ENCODE results near the gene TMEM132C. TPM values are rescaled to one million over a fixed set of nuclear protein-coding genes. Genes with fewer than 3 reads are reported as not detected.
A peak's percentile ranks its signal among the peaks of the same experiment; 100 is the strongest.

Gene TMEM132C
- total and polyA plus RNA-seq, 9 donors: 1.6 to 38.4 (median 9.4) TPM

DNA sequence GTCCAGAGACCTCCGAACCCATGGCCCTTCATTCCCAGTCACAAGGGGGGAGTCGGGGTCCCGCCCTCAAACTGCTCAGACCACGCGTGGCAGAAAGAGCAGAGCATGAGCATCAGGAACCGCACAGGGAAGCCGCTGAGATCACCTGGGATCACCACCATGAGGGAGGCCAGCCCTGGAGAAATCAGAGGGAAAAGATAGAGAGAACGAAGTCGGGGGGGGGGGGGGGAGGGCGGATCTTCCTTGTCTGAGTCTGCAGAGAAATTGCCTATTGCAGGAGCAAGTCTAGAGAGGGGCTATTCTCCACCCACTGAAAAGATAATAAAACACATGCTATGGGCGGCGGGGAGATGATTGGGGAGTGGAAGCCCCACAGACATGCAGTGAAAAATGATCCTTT lies 884 bp upstream of the TMEM132C start:
- 14 to 16% (median 15%) methylated on average over 12 of the region's 12 CpGs for WGBS, 3 donors
- no peaks in the 10 kb centered on the region for H3K4me1 ChIP-seq (ENCODE audit: insufficient read depth)
- TF ChIP-seq, protein P1, sequence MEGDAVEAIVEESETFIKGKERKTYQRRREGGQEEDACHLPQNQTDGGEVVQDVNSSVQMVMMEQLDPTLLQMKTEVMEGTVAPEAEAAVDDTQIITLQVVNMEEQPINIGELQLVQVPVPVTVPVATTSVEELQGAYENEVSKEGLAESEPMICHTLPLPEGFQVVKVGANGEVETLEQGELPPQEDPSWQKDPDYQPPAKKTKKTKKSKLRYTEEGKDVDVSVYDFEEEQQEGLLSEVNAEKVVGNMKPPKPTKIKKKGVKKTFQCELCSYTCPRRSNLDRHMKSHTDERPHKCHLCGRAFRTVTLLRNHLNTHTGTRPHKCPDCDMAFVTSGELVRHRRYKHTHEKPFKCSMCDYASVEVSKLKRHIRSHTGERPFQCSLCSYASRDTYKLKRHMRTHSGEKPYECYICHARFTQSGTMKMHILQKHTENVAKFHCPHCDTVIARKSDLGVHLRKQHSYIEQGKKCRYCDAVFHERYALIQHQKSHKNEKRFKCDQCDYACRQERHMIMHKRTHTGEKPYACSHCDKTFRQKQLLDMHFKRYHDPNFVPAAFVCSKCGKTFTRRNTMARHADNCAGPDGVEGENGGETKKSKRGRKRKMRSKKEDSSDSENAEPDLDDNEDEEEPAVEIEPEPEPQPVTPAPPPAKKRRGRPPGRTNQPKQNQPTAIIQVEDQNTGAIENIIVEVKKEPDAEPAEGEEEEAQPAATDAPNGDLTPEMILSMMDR (IDR thresholded peaks at IDR 0.05): no peak
- TF ChIP-seq EP300 (IDR thresholded peaks at IDR 0.05) (no peak), POLR2A (IDR thresholded peaks at IDR 0.05) (no peak)
- no peaks in the 10 kb centered on the region for H3K9me3 ChIP-seq
- intact Hi-C loops (cut with DNase I): loop anchor here in 3 of 4 donors (5.0 to 10.0 kb wide), 3 partner anchors 99 to 121 kb away; no protein-coding TSS in a partner anchor
- DNase-seq: peak in 1 of 5 donors; percentile 38
- no peaks in the 10 kb centered on the region for H3K36me3 ChIP-seq
- H3K27me3 ChIP-seq: no peaks in the 10 kb centered on the region
- H3K27ac ChIP-seq: no peak overlapping the region
- no peak overlapping the region for H3K4me3 ChIP-seq

DNA sequence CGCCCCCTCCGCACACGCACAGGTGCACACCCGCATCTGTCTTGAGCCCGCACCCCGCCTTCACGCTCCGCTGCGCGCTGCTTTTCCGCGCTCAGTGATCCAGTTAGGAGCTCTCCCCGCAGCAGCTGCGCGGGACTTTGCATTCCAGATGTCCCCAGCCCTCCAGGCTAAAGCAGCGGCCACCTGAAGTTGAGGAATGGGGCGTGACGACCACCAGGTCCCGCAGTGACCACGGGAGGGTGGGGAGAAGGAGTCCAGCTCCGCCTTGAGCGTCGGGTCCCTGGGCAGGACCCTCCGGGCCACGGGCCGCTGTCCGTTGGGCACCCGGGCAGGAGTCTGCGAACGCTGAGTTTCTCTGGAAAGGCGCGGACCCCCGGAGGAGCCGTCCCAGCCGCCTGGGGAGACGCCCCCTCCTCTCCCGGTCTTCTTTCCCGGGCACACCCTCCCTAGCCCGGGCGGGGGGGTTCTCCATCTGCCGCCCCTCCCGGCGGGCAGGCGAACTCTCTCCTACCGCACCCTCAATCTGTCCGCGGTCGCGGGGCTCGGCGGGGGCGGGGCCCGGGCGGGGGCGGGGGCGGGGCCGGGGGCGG lies 334 bp upstream of the TMEM132C start:
- Histone ChIP-seq H3K4me3 (peak overlapping the region; percentile 42), H3K9me3 (no peaks in the 10 kb centered on the region), H3K27ac (no peak overlapping the region), H3K36me3 (no peaks in the 10 kb centered on the region), H3K27me3 (no peaks in the 10 kb centered on the region), H3K4me1 (ENCODE audit: insufficient read depth) (no peaks in the 10 kb centered on the region)
- WGBS, 3 donors: 0 to 2% (median 0%) methylated on average over 45 to 58 of the region's 58 CpGs
- DNase-seq: peak in 3 of 5 donors; percentile 17 to 47 (median 20)
- intact Hi-C loops (cut with DNase I): loop anchor here in 3 of 4 donors (5.0 to 10.0 kb wide), 3 partner anchors 98 to 121 kb away; no protein-coding TSS in a partner anchor
- TF ChIP-seq, protein P1 (IDR thresholded peaks at IDR 0.05): no peak
- no peak for TF ChIP-seq POLR2A (IDR thresholded peaks at IDR 0.05)
- TF ChIP-seq EP300 (IDR thresholded peaks at IDR 0.05): no peak

DNA sequence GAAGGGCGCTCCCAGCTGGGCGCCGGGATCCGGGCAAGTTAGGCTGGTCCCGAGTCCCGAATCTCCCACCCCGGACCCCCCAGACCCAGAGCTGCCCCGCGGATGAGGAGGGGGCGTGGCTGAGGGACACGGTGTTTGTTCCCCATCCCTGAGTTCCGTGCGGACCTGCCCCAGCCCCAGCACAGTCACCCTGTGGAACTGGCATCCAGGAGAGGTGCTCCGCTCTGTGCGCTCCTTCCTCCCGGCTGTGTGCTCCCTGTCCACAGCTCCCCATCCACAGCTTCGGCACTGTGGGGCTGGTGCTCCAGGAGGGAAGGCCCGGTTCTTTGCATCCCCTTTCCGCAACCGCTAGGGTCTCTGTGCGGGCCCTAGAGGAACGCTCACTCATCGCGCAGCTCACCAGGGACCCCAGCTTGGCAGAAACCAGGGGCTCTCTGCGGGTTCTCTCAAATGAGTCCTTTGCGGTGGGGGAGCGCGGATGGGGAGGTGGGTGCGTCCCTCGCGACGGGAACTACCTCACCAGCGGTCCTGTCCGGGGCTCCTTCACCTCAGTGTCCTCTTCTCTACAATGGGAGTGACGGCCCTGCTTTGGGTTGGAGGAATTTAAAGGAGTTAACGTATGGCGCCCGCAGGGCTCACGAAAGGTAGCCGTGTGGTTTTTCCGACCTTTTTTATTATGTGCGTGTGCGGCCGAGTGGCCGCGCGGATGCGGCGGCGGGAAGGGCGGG lies 845 bp downstream of the TMEM132C start:
- intact Hi-C loops (cut with DNase I): loop anchor here in 3 of 4 donors (5.0 to 10.0 kb wide), 3 partner anchors 97 to 119 kb away; no protein-coding TSS in a partner anchor
- Histone ChIP-seq H3K9me3 (no peaks in the 10 kb centered on the region), H3K27me3 (no peaks in the 10 kb centered on the region), H3K27ac (no peak overlapping the region), H3K4me1 (ENCODE audit: insufficient read depth) (no peaks in the 10 kb centered on the region), H3K36me3 (no peaks in the 10 kb centered on the region), H3K4me3 (peak overlapping the region; percentile 42)
- WGBS, 3 donors: 1 to 2% (median 1%) methylated on average over 36 to 51 of the region's 51 CpGs
- DNase-seq: peak in 4 of 5 donors; percentile 22 to 55 (median 26)
- TF ChIP-seq, protein P1 (IDR thresholded peaks at IDR 0.05): no peak

DNA sequence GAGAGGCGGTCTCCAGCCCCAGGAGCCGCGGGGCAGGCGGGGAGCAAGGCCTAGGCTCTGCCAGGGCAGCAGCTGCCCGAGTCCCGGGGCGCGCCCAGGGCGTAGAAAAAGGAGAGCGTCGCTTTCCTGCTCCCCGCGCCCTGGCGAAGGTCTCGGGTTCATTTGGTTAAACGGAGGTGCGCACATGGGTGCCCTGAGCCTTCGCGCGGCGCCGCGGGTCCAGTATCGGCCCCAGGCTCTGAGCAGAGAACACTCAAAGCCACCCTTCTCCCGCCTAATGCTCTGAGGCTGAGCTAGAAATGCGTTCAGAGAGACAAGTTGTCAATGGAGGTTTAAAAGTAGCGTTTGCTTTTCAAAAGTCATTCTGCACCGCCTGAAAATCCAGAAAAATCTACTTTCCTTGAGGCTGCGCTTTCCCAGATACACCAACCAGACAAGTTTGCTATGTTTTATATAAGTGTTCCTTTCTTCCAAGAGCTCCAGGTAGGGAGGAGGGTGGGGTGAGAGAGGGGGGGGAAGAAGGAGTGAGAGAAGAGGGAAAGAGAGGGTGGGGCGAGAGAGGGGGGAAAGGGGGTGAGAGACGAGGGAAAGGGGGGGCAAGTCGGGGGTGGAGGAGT lies 1.5 kb downstream of the TMEM132C start:
- Histone ChIP-seq H3K27ac (no peak overlapping the region), H3K4me3 (peak overlapping the region; percentile 42), H3K27me3 (no peaks in the 10 kb centered on the region), H3K36me3 (no peaks in the 10 kb centered on the region), H3K4me1 (ENCODE audit: insufficient read depth) (no peaks in the 10 kb centered on the region), H3K9me3 (no peaks in the 10 kb centered on the region)
- 1 to 3% (median 2%) methylated on average over 32 of the region's 32 CpGs for WGBS, 3 donors
- TF ChIP-seq EP300 (IDR thresholded peaks at IDR 0.05) (no peak), POLR2A (IDR thresholded peaks at IDR 0.05) (no peak)
- TF ChIP-seq, protein P1 (IDR thresholded peaks at IDR 0.05): no peak
- intact Hi-C loops (cut with DNase I): loop anchor here in 3 of 4 donors (5.0 to 10.0 kb wide), 3 partner anchors 96 to 119 kb away; no protein-coding TSS in a partner anchor
- peak in 1 of 5 donors; percentile 45 for DNase-seq
